Measurements from ENCODE around the gene GPC3. TPM values are rescaled to one million over a fixed set of nuclear protein-coding genes. Genes with fewer than 3 reads are reported as not detected.
A peak's percentile ranks its signal among the peaks of the same experiment; 100 is the strongest.

GPC3 gene
- total and polyA plus RNA-seq, 4 experiments from 2014 or later = 0.20 to 2.4 (median 0.22) TPM; not detected in 1

DNA sequence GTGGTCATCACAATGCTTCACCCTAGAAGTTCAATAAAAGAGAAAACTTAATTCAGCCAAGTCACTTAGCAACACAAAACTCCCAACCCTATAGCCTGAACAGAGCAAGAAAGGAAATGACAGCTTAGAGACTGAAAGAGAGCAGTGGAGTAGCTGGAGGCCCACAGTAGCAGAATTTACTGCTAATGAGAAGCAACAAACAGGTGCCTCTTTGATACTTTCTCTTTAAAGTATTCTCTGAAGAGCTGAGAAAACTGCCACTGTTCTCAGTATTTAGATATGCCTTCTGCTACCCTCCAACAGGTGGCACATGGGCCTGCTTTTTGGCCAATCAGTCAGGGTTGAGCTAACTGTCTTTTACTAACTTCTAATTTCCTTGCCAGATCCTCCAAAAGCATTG is 240.0 kb downstream of the GPC3 start:
- intact Hi-C loops (cut with micrococcal nuclease) = loop anchor here (1.0 kb wide), 1 partner anchor 31 kb away; no protein-coding TSS in a partner anchor
- peak overlapping the region in 4 of 7 donors; percentile 18 to 67 (median 36) for H3K27ac Mint-ChIP-seq
- peak overlapping the region in 3 of 8 donors; percentile 21 to 46 (median 26) for H3K4me3 Mint-ChIP-seq
- no peaks in the 10 kb centered on the region for H3K36me3 ChIP-seq (ENCODE audit: insufficient read depth, low read length)
- ChIA-PET CTCF (ENCODE audit: partially characterized antibody) (interaction anchor here (1.1 to 1.9 kb wide), 2 partner anchors 31 to 34 kb away, joined by 4 read pairs; no protein-coding TSS in a partner anchor), POLR2A (ENCODE audit: partially characterized antibody) (no interaction called here)
- H3K27me3 ChIP-seq (ENCODE audit: insufficient read depth, low read length) = no peaks in the 10 kb centered on the region
- H3K4me1 ChIP-seq (ENCODE audit: insufficient read depth, low read length) = peaks cover 17% of the 10 kb centered on the region
- H3K9me3 ChIP-seq (ENCODE audit: control insufficient read depth in 1 of 2, low read length in 2 of 2) = no peaks in the 10 kb centered on the region
- no peak overlapping the region for H3K4me3 ChIP-seq (ENCODE audit: low read length in 2 of 2)
- no peak overlapping the region for H3K27ac ChIP-seq (ENCODE audit: low read depth, low read length)
- peak in 4 of 5 donors; percentile 21 to 39 (median 36) for DNase-seq
- H3K4me1 Mint-ChIP-seq = peaks cover 13 to 39% (median 32%) of the 10 kb centered on the region in 4 donors
- no peaks in the 10 kb centered on the region for H3K36me3 Mint-ChIP-seq
- no peaks in the 10 kb centered on the region for H3K27me3 Mint-ChIP-seq
- no peaks in the 10 kb centered on the region for H3K9me3 Mint-ChIP-seq

DNA sequence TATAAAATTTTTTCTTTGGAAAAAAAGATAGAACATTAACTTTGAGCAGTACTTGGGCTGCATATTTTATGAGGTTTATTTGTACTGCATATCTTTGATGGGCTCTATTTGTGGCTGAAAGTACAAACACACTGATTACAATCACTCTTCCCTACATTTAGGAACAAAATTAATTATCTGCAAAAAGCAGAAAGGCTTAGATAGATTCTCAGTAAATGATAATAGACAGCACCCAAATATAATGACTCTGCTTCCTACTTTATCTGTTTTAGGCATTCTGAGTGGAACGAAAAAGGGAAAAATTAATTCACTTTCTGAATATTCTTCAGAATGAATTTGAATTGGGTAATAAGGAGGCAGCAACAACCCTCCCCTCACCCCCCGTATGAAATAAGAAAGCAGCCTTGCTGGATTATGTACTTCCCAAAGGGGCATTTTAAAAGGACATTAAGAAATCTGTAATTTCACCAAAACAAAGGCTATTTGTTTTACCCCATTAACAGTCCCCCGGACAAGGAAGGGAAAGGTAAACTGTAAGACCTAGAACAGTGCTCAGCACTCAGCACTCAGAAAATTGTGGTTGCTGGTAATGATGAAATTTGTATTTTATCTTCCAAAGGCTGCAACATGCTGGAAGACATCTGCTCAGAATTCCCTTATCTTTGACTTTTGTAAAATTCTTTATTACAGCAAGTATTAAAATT is 242.6 kb downstream of the GPC3 start:
- H3K4me3 ChIP-seq (ENCODE audit: low read length in 2 of 2) = no peak overlapping the region
- Mint-ChIP-seq H3K27me3 (no peaks in the 10 kb centered on the region), H3K4me3 (no peak overlapping the region), H3K4me1 (peaks cover 9 to 27% (median 21%) of the 10 kb centered on the region in 4 donors), H3K9me3 (no peaks in the 10 kb centered on the region), H3K27ac (no peak overlapping the region), H3K36me3 (no peaks in the 10 kb centered on the region)
- ChIA-PET POLR2A (ENCODE audit: partially characterized antibody) (no interaction called here), CTCF (ENCODE audit: partially characterized antibody) (no interaction called here)
- H3K36me3 ChIP-seq (ENCODE audit: insufficient read depth, low read length) = no peaks in the 10 kb centered on the region
- H3K27me3 ChIP-seq (ENCODE audit: insufficient read depth, low read length) = no peaks in the 10 kb centered on the region
- H3K27ac ChIP-seq (ENCODE audit: low read depth, low read length) = no peak overlapping the region
- no peaks in the 10 kb centered on the region for H3K9me3 ChIP-seq (ENCODE audit: control insufficient read depth in 1 of 2, low read length in 2 of 2)
- DNase-seq = no peak
- intact Hi-C loops (cut with micrococcal nuclease) = no loop called here
- H3K4me1 ChIP-seq (ENCODE audit: insufficient read depth, low read length) = peaks cover 8% of the 10 kb centered on the region

DNA sequence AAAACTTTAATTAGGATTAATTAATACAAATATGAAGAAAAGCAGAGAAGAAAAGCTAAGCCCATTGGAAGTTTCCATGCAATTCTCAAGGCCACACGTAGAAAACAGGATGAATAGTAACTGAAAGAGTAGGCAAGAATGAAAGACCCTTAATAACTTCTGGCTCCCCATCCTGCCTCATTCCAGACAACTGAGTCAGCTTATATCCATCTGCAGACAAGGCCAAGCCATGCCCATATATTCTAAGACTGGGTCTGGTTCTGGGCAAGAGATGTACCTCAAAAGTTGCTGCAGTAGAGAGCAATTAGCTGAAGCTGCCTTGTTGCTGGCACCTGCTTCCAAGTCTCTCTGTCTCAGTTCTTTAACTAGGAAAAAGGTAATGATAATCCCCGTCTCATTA is 244.1 kb downstream of the GPC3 start:
- H3K9me3 Mint-ChIP-seq = no peaks in the 10 kb centered on the region

DNA sequence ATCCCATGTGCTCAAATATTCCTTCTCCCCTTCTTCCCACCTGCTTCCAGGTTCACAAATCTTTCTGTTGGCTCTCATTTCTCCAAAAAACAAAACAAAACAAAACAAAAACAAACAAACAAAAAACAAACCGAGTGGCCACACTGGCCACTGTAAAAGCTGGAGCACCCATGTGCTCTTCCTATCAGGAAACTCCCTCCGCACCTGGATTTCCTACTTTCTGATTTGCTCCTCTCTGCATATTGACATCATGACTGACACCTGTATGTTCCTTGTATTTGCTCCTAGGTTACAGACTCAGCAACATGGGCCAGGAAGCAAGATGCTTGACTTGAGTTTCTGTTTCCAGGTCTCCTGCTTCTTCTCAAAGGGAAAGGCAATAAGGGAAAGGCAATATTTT is 258.8 kb downstream of the GPC3 start:
- H3K27ac Mint-ChIP-seq = no peak overlapping the region
- CTCF ChIA-PET (ENCODE audit: partially characterized antibody) = no interaction called here
- no peaks in the 10 kb centered on the region for H3K27me3 ChIP-seq (ENCODE audit: insufficient read depth, low read length)
- POLR2A ChIA-PET (ENCODE audit: partially characterized antibody) = no interaction called here
- H3K4me1 ChIP-seq (ENCODE audit: insufficient read depth, low read length) = no peaks in the 10 kb centered on the region
- H3K36me3 ChIP-seq (ENCODE audit: insufficient read depth, low read length) = no peaks in the 10 kb centered on the region
- no peaks in the 10 kb centered on the region for H3K36me3 Mint-ChIP-seq
- no peak overlapping the region for H3K4me3 ChIP-seq (ENCODE audit: low read length in 2 of 2)
- no peaks in the 10 kb centered on the region for H3K9me3 Mint-ChIP-seq
- no peak for DNase-seq
- intact Hi-C loops (cut with micrococcal nuclease) = no loop called here
- H3K4me1 Mint-ChIP-seq = peaks cover 5 to 18% (median 6%) of the 10 kb centered on the region in 4 donors
- H3K4me3 Mint-ChIP-seq = peak overlapping the region in 1 of 8 donors; percentile 26
- no peak overlapping the region for H3K27ac ChIP-seq (ENCODE audit: low read depth, low read length)
- peaks cover 2% of the 10 kb centered on the region in 2 donors for H3K27me3 Mint-ChIP-seq
- no peaks in the 10 kb centered on the region for H3K9me3 ChIP-seq (ENCODE audit: control insufficient read depth in 1 of 2, low read length in 2 of 2)

More for the DNA sequence above, 244.1 kb downstream of the GPC3 start:
- Mint-ChIP-seq H3K27ac (no peak overlapping the region), H3K4me3 (no peak overlapping the region), H3K4me1 (peaks cover 9 to 23% (median 18%) of the 10 kb centered on the region in 4 donors), H3K36me3 (no peaks in the 10 kb centered on the region), H3K27me3 (no peaks in the 10 kb centered on the region)
- Histone ChIP-seq H3K4me3 (ENCODE audit: low read length in 2 of 2) (no peak overlapping the region), H3K4me1 (ENCODE audit: insufficient read depth, low read length) (peaks cover 8% of the 10 kb centered on the region), H3K27me3 (ENCODE audit: insufficient read depth, low read length) (no peaks in the 10 kb centered on the region), H3K9me3 (ENCODE audit: control insufficient read depth in 1 of 2, low read length in 2 of 2) (no peaks in the 10 kb centered on the region), H3K36me3 (ENCODE audit: insufficient read depth, low read length) (no peaks in the 10 kb centered on the region), H3K27ac (ENCODE audit: low read depth, low read length) (no peak overlapping the region)
- ChIA-PET CTCF (ENCODE audit: partially characterized antibody) (no interaction called here), POLR2A (ENCODE audit: partially characterized antibody) (no interaction called here)
- intact Hi-C loops (cut with micrococcal nuclease) = no loop called here
- no peak for DNase-seq

DNA sequence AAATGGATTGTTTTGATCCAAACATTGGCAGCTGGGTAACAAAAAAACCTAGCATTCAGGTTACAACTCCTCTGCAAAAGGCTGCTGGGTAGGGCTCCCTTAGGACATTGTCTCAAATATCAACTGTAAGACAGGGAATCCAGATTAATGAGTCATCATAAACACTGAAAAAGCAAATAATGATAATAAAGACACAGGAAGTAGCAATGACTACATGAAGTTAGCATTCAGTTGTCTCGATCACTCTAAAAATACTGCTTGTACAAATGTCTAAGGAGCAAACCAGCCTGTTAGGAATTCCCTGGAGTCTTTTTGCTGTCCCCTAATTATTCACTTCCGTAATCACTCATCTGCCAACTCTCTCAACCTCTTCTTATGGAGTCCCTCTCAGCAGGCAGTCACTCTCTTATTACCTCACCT is 259.2 kb downstream of the GPC3 start:
- ChIA-PET CTCF (ENCODE audit: partially characterized antibody) (no interaction called here), POLR2A (ENCODE audit: partially characterized antibody) (no interaction called here)
- H3K27ac Mint-ChIP-seq = no peak overlapping the region
- Histone ChIP-seq H3K27ac (ENCODE audit: low read depth, low read length) (no peak overlapping the region), H3K4me3 (ENCODE audit: low read length in 2 of 2) (no peak overlapping the region), H3K4me1 (ENCODE audit: insufficient read depth, low read length) (no peaks in the 10 kb centered on the region), H3K27me3 (ENCODE audit: insufficient read depth, low read length) (no peaks in the 10 kb centered on the region), H3K36me3 (ENCODE audit: insufficient read depth, low read length) (no peaks in the 10 kb centered on the region), H3K9me3 (ENCODE audit: control insufficient read depth in 1 of 2, low read length in 2 of 2) (no peaks in the 10 kb centered on the region)
- no peaks in the 10 kb centered on the region for H3K36me3 Mint-ChIP-seq
- H3K9me3 Mint-ChIP-seq = no peaks in the 10 kb centered on the region
- H3K4me3 Mint-ChIP-seq = no peak overlapping the region
- peaks cover 5 to 18% (median 6%) of the 10 kb centered on the region in 4 donors for H3K4me1 Mint-ChIP-seq
- DNase-seq = no peak
- intact Hi-C loops (cut with micrococcal nuclease) = no loop called here
- H3K27me3 Mint-ChIP-seq = peaks cover 2% of the 10 kb centered on the region in 2 donors

DNA sequence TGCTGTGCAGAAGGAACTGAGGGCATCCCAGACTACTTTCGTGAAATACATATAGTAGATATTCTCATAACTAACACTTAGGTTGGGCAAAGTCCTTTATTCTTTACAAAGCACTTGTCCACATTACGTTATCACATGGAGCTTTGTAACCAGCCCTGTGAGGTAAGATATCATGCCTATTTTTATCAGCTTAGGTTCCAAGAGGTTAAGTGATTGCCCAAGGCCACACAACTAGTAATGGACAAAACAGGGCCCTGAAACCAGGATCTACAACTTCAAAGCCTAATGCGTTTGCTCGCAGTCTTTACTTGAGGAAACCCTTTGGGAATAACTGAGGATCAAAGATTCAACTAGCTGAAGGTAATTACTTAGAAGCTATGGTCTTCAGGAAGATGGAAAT is 261.5 kb downstream of the GPC3 start:
- H3K4me1 Mint-ChIP-seq = peaks cover 5 to 18% (median 6%) of the 10 kb centered on the region in 4 donors
- no peaks in the 10 kb centered on the region for H3K36me3 Mint-ChIP-seq
- no peak overlapping the region for H3K27ac Mint-ChIP-seq
- Histone ChIP-seq H3K27me3 (ENCODE audit: insufficient read depth, low read length) (no peaks in the 10 kb centered on the region), H3K9me3 (ENCODE audit: control insufficient read depth in 1 of 2, low read length in 2 of 2) (no peaks in the 10 kb centered on the region), H3K4me3 (ENCODE audit: low read length in 2 of 2) (no peak overlapping the region), H3K4me1 (ENCODE audit: insufficient read depth, low read length) (no peaks in the 10 kb centered on the region), H3K36me3 (ENCODE audit: insufficient read depth, low read length) (no peaks in the 10 kb centered on the region), H3K27ac (ENCODE audit: low read depth, low read length) (no peak overlapping the region)
- H3K9me3 Mint-ChIP-seq = no peaks in the 10 kb centered on the region
- ChIA-PET CTCF (ENCODE audit: partially characterized antibody) (no interaction called here), POLR2A (ENCODE audit: partially characterized antibody) (no interaction called here)
- H3K4me3 Mint-ChIP-seq = no peak overlapping the region
- H3K27me3 Mint-ChIP-seq = no peaks in the 10 kb centered on the region
- no peak for DNase-seq
- intact Hi-C loops (cut with micrococcal nuclease) = no loop called here

DNA sequence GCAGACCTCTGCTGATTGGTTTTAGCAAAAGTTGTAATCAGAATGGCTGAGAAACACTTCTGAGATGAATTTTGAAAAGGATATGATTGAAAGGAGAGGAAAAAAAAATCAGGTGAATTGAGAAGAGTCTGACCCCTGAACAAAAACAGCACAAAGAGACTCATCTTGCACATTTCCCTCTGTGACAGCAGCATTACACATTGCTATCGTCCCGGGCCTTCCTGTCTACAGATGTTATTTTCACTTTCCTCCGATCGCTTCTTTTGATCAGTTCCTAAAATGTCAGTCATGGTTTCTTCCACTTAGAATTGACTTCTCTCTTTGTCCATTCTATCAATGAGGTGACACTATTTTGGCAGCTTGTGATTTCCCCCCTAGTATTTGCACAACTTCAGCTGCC is 262.6 kb downstream of the GPC3 start:
- Mint-ChIP-seq H3K4me1 (peaks cover 5 to 18% (median 6%) of the 10 kb centered on the region in 4 donors), H3K36me3 (no peaks in the 10 kb centered on the region), H3K4me3 (peak overlapping the region in 7 of 8 donors; percentile 12 to 60 (median 42)), H3K9me3 (no peaks in the 10 kb centered on the region), H3K27me3 (no peaks in the 10 kb centered on the region), H3K27ac (no peak overlapping the region)
- Histone ChIP-seq H3K27me3 (ENCODE audit: insufficient read depth, low read length) (no peaks in the 10 kb centered on the region), H3K4me1 (ENCODE audit: insufficient read depth, low read length) (no peaks in the 10 kb centered on the region), H3K4me3 (ENCODE audit: low read length in 2 of 2) (no peak overlapping the region), H3K9me3 (ENCODE audit: control insufficient read depth in 1 of 2, low read length in 2 of 2) (no peaks in the 10 kb centered on the region), H3K27ac (ENCODE audit: low read depth, low read length) (no peak overlapping the region), H3K36me3 (ENCODE audit: insufficient read depth, low read length) (no peaks in the 10 kb centered on the region)
- no peak for DNase-seq
- intact Hi-C loops (cut with micrococcal nuclease) = no loop called here
- ChIA-PET POLR2A (ENCODE audit: partially characterized antibody) (no interaction called here), CTCF (ENCODE audit: partially characterized antibody) (no interaction called here)

Measured in CD4-positive, alpha-beta memory T cell (primary cell).